Fibroblast of mammary gland (primary cell): ENCODE measurements around the gene CORO2B.

Source experiments
- DNase-seq: peaks from one replicate; pipeline ENCODE4 v3.0.0-alpha.2; 2010; ENCODE audit warnings: low read depth
- H3K4me3 ChIP-seq: 2 replicates; pipeline ENCODE4 v1.5.1; 2011; ENCODE audit warnings: low read depth, mild to moderate bottlenecking, low read length, moderate library complexity; ENCODE audit not compliant: control insufficient read depth
- TF ChIP-seq, protein P1 (sequence below): conservative IDR thresholded peaks from 2 replicates; pipeline ENCODE4 v1.5.1; 2011; ENCODE audit warnings: low read depth, low read length, inconsistent platforms; ENCODE audit not compliant: control insufficient read depth, insufficient read depth

The CORO2B gene

DNA sequence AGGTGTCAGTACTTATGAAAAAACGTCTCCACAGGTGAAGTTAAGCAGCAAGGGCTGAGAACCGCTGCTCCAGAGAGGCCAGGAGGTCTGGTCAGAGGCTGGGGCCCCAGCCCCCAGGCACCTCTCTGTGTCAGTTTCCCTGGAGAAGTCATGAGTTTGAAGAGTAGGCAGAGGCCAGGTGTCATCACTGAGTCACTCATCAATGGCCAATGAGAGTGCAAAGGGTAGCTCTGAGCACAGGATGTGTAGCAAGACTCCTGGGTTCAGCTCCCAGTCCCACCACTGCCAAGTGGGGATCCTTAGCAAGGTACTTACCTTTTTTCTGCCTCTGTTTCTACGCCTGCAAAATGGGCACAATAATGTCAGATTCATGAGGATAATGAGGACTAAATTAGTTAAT, 47.9 kb downstream of the CORO2B start:
- no peak overlapping the region for H3K4me3 ChIP-seq
- peak; percentile 69 for DNase-seq
- TF ChIP-seq, protein P1, sequence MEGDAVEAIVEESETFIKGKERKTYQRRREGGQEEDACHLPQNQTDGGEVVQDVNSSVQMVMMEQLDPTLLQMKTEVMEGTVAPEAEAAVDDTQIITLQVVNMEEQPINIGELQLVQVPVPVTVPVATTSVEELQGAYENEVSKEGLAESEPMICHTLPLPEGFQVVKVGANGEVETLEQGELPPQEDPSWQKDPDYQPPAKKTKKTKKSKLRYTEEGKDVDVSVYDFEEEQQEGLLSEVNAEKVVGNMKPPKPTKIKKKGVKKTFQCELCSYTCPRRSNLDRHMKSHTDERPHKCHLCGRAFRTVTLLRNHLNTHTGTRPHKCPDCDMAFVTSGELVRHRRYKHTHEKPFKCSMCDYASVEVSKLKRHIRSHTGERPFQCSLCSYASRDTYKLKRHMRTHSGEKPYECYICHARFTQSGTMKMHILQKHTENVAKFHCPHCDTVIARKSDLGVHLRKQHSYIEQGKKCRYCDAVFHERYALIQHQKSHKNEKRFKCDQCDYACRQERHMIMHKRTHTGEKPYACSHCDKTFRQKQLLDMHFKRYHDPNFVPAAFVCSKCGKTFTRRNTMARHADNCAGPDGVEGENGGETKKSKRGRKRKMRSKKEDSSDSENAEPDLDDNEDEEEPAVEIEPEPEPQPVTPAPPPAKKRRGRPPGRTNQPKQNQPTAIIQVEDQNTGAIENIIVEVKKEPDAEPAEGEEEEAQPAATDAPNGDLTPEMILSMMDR = no peak

DNA sequence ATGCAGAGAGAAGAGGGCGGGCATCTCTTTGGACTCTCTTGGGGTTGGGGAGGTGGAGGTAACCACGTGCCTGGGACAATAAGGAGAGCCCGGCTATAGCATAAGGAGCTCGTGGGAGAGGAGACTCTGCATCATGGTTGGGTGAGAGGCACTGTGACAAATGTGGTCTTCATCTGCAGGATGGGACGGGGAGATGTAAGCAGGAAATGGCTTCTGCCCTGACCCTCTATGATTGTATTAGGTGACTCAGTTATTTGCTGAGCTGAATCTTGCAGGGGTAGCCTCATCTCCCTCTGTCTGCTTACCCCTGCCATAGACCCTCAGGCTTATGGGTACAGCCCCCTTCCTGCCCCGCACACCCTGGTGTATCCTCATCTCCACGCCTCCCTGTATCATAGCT, 48.7 kb downstream of the CORO2B start:
- DNase-seq = no peak
- TF ChIP-seq, protein P1 = no peak
- H3K4me3 ChIP-seq = no peak overlapping the region

DNA sequence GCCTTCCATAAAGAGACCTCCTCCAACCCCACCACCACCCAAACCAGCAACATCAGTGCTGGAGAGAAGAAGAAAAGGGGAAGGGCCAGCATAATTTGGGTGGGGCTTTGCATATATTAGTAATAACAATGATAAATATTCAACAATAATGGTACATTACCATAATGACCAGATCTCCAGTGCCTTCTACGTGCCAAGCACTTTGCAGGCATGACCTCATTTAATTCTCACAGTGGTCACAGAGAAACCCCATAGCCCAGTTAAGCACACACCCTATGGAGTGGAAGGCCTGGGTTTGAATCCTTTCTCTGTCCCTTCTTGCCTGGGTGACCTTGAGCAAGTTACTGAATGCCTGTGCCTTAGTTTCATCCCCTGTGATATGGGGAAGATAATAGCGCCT, 49.2 kb downstream of the CORO2B start:
- no peak overlapping the region for H3K4me3 ChIP-seq
- no peak for DNase-seq
- TF ChIP-seq, protein P1 = no peak

DNA sequence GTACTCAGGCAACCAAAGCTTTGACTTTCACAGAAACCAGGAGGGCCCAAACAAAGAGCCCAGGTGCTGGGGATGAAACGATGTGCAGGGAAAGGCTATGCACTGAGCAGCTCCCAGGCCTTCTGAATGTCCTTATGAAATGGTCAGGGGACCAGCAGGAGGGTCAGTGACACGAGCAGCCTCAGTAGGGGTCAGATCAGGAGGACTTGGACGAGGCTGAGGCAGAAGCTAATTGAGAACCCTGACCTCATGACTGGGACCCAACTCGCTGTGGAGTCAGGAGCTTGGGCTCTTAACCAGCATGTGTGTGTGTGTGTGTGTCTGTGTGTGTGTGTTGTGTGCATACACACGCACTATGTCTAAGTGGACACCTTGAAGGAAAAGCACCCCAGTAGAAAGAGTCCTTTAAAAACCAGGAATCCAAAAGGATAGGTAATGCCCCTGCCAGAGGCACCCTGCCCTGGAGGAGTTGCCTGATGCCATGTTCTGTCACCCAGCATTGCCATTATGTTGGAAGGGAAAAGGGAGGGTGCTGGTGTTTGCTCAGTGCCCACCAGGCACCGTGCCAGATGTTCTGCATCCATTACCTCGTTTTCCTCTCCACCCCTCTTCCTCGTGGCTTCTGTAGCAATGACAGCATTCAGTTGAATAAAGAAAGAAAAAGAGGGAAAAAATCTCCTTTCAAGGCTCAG, 50.9 kb downstream of the CORO2B start:
- no peak overlapping the region for H3K4me3 ChIP-seq
- TF ChIP-seq, protein P1 = no peak
- no peak for DNase-seq

DNA sequence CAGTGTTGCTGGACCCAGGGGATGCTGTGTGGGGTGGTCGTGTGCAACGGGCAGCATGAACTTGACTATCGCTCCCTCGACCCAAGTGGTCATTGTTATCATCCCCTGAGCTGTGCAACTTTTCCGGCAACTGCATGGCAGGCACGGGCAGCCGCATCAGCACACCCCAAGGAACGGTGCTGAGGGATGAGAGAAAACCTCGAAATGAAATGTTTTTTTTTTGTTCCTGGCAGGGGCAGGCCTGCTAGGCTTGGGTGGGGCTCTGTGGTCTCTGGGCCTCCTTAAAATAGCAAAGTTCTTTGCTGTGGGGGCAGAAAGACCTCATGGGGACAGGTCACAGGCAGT, 51.4 kb downstream of the CORO2B start:
- no peak for DNase-seq
- H3K4me3 ChIP-seq = no peak overlapping the region
- TF ChIP-seq, protein P1 = no peak

DNA sequence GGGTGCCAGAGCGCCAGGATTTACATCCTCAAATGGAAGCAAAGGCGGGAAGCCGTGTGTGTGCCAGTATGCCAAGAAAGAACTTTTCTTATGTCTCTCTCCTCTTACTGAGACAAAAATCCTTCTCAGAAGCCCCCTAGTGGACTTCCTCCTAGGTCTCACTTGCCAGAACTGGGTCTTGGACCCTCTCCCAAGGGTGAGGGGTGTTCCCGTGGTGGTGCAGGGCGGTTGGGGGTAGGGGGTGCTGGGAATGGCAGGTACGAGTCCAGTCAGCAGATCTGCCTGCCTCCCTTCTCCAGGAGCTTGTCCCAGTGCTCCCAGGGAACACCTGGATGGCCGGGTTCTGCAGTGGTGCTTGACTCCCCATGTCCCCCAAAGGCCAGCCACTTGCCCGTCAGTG, 52.0 kb downstream of the CORO2B start:
- TF ChIP-seq, protein P1 = no peak
- no peak overlapping the region for H3K4me3 ChIP-seq
- DNase-seq = no peak

DNA sequence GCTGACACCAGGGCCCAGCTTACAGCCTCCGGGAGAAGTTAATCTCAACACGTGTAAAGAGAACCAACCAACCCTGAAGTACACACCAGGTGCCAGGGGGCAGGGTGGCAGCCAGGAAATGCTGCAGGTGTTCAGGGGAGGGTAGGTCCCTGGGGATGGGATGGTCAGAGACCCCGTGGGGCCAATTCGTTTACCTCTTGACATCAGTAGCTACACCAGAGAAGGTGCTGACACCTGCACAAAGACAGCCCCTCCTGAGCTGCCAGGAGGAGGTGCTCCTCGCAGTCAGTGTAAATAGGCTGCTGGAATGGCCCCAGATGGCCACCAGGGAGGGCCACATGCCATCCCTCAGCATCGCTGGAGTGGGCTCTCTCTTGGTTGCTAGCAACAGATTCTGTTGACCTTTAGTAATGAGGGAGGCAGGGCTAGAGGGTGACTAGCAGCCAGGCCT, 52.8 kb downstream of the CORO2B start:
- TF ChIP-seq, protein P1 = no peak
- DNase-seq = no peak
- H3K4me3 ChIP-seq = no peak overlapping the region
